A549 (cell line): ENCODE measurements around the gene ST6GALNAC4.

Experiments used
- CTCF ChIP-seq: fragments of >200 bp; sonication (Bioruptor Twin); formaldehyde crosslinking; IDR thresholded peaks from 3 replicates; pipeline ENCODE4 v1.5.1; 2016
- MYC ChIP-seq: IDR thresholded peaks from 2 replicates; pipeline ENCODE4 v1.6.1; 2012; ENCODE audit warnings: mild to moderate bottlenecking, inconsistent platforms, low read length, improper control_type of control experiment, borderline replicate concordance
- POLR2A ChIP-seq: IDR thresholded peaks from 2 replicates; pipeline ENCODE4 v1.6.1; 2012; ENCODE audit warnings: mild to moderate bottlenecking, low read length
- REST ChIP-seq: fragments of 200-600 bp; sonication (generic); IDR thresholded peaks from 2 replicates; pipeline ENCODE4 v1.6.1; 2016; ENCODE audit warnings: antibody characterized with exemption, mild to moderate bottlenecking, moderate library complexity
- SREBF2 ChIP-seq: fragments of 450-650 bp; IDR thresholded peaks from 2 replicates; pipeline ENCODE4 v1.6.1; 2014; ENCODE audit warnings: mild to moderate bottlenecking, moderate library complexity

- TF ChIP-seq CTCF (no peak), POLR2A (no peak), MYC (no peak), SREBF2 (no peak), REST (no peak)
Observed at GRCh38 chr9:127903557-127904475, 13.0 kb downstream of the ST6GALNAC4 start.
